ENCODE measurements around the gene DNAJA4.

DNA sequence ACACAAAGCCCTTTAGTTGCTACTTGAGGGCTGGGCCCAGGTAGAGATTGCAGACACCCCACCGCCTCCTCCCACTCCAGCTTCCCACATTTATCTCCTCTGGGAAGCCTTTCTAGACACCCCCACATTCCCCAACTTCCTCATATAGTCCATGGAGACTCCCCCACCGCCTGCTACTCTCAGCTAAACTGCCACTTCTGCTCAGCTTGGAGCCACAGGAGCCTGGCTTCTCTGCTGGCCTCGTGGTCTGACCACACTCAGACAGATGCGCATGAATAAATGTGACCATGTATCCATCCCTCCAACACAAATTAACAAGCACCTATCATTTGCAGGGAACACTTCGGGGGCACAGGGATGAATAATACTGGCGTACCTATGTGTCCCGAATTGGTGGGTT is 19.5 kb upstream of the DNAJA4 start:
- TF ChIP-seq POLR2A (IDR thresholded peaks at IDR 0.05), result no peak
- TF ChIP-seq, protein P1, sequence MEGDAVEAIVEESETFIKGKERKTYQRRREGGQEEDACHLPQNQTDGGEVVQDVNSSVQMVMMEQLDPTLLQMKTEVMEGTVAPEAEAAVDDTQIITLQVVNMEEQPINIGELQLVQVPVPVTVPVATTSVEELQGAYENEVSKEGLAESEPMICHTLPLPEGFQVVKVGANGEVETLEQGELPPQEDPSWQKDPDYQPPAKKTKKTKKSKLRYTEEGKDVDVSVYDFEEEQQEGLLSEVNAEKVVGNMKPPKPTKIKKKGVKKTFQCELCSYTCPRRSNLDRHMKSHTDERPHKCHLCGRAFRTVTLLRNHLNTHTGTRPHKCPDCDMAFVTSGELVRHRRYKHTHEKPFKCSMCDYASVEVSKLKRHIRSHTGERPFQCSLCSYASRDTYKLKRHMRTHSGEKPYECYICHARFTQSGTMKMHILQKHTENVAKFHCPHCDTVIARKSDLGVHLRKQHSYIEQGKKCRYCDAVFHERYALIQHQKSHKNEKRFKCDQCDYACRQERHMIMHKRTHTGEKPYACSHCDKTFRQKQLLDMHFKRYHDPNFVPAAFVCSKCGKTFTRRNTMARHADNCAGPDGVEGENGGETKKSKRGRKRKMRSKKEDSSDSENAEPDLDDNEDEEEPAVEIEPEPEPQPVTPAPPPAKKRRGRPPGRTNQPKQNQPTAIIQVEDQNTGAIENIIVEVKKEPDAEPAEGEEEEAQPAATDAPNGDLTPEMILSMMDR (IDR thresholded peaks at IDR 0.05), result no peak
